ENCODE results near the gene OSBPL5.

Gene OSBPL5

DNA sequence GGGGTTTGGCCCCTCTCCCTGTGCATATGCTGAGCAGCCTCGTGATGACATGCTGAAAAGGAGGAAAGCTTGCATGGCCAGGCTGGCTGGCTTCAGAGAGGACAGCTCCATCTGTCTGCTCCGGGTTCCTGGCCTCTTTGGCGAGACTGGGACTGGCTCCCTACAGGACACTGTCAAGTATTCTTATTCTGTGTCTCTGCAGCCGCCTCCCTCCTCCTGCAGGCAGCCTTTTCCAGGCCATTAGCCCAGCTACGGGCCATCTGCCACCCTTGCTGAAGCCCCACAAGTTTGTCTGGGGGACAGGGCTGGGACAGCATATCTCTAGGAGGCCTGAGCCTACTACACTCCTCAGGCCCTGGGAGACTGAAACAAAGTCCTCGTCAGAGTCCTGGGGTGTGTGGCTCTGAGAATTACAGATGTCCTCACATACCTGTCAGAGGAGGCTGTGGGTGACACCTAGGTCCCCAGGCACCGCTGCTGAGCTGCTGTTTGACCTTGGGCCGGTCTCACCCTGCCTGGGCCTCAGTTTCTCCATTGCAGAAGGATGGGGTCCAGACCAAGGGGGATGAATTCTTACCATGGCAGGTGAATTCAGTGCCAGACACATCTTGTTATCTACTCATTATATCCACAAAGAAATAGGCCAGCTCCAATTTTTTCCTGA is 42.5 kb upstream of the OSBPL5 start:
- Histone ChIP-seq H3K9me3 (ENCODE audit: severe bottlenecking) (peaks cover 4% of the 10 kb centered on the region), H3K27me3 (ENCODE audit: insufficient read depth, poor library complexity, severe bottlenecking) (peaks cover 20% of the 10 kb centered on the region), H3K4me3 (ENCODE audit: severe bottlenecking) (no peak overlapping the region), H3K27ac (ENCODE audit: poor library complexity, severe bottlenecking) (no peak overlapping the region), H3K36me3 (ENCODE audit: low read depth) (no peaks in the 10 kb centered on the region), H3K4me1 (ENCODE audit: insufficient read depth, poor library complexity, severe bottlenecking) (no peaks in the 10 kb centered on the region)
- ATAC-seq (ENCODE audit: low read depth) = no peak
- TF ChIP-seq, protein P1, sequence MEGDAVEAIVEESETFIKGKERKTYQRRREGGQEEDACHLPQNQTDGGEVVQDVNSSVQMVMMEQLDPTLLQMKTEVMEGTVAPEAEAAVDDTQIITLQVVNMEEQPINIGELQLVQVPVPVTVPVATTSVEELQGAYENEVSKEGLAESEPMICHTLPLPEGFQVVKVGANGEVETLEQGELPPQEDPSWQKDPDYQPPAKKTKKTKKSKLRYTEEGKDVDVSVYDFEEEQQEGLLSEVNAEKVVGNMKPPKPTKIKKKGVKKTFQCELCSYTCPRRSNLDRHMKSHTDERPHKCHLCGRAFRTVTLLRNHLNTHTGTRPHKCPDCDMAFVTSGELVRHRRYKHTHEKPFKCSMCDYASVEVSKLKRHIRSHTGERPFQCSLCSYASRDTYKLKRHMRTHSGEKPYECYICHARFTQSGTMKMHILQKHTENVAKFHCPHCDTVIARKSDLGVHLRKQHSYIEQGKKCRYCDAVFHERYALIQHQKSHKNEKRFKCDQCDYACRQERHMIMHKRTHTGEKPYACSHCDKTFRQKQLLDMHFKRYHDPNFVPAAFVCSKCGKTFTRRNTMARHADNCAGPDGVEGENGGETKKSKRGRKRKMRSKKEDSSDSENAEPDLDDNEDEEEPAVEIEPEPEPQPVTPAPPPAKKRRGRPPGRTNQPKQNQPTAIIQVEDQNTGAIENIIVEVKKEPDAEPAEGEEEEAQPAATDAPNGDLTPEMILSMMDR (IDR thresholded peaks at IDR 0.05; ENCODE audit: poor library complexity, severe bottlenecking) = no peak
- DNase-seq (ENCODE audit: low spot score) = no peak

DNA sequence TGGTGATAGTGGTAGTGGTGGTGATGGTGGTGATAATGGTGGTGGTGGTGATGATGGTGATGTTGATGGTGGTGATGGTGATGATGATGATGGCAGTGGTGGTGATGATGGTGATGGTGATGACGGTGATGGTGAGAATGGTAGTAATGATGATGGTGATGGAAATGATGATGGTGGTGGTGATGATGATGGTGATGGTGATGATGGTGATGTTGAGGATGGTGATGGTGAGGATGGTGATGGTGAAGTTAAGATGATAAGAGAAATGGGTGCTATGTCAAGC is 41.8 kb upstream of the OSBPL5 start:
- ATAC-seq (ENCODE audit: low read depth) (no peak), DNase-seq (ENCODE audit: low spot score) (no peak)
- TF ChIP-seq, protein P1 (IDR thresholded peaks at IDR 0.05; ENCODE audit: poor library complexity, severe bottlenecking) = no peak
- Histone ChIP-seq H3K27ac (ENCODE audit: poor library complexity, severe bottlenecking) (no peak overlapping the region), H3K36me3 (ENCODE audit: low read depth) (no peaks in the 10 kb centered on the region), H3K4me1 (ENCODE audit: insufficient read depth, poor library complexity, severe bottlenecking) (no peaks in the 10 kb centered on the region), H3K27me3 (ENCODE audit: insufficient read depth, poor library complexity, severe bottlenecking) (peaks cover 28% of the 10 kb centered on the region), H3K9me3 (ENCODE audit: severe bottlenecking) (peaks cover 4% of the 10 kb centered on the region), H3K4me3 (ENCODE audit: severe bottlenecking) (no peak overlapping the region)

DNA sequence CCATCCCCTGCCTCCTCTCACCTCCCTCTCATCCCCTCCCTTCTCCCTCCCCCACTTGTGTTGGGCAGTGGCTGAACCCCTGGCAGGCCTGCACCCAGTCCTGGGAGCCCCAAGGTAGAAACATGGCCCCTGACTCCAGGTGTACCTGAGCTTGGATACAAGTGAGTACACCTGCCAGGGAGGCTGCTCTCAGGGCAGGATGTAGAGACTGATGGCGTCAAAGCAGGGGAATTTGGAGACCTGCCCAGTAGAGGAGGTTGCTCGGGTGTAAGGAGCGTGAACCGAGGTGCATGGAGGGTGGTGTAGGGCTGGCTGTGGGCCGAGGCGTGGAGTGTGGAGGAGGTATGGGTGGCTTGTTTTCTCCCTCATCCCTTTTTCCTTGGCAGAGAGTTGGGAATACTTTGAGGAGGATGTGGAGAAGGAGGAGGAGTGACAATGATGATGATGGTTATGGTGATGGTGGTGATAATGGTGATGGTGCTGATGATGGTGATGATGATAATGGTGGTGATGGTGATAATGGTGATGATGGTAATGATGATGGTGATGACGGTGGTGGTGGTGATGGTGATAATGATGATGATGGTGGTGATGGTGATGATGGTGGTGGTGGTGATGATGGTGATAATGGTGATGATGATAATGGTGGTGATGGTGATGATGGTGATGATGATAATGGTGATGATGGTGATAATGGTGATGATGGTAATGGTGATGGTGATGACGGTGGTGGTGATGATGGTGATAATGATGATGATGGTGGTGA is 41.2 kb upstream of the OSBPL5 start:
- Histone ChIP-seq H3K4me1 (ENCODE audit: insufficient read depth, poor library complexity, severe bottlenecking) (no peaks in the 10 kb centered on the region), H3K36me3 (ENCODE audit: low read depth) (no peaks in the 10 kb centered on the region), H3K27ac (ENCODE audit: poor library complexity, severe bottlenecking) (no peak overlapping the region), H3K9me3 (ENCODE audit: severe bottlenecking) (peaks cover 3% of the 10 kb centered on the region), H3K4me3 (ENCODE audit: severe bottlenecking) (no peak overlapping the region), H3K27me3 (ENCODE audit: insufficient read depth, poor library complexity, severe bottlenecking) (peaks cover 34% of the 10 kb centered on the region)
- DNase-seq (ENCODE audit: low spot score) (no peak), ATAC-seq (ENCODE audit: low read depth) (no peak)
- TF ChIP-seq, protein P1 (IDR thresholded peaks at IDR 0.05; ENCODE audit: poor library complexity, severe bottlenecking) = no peak

DNA sequence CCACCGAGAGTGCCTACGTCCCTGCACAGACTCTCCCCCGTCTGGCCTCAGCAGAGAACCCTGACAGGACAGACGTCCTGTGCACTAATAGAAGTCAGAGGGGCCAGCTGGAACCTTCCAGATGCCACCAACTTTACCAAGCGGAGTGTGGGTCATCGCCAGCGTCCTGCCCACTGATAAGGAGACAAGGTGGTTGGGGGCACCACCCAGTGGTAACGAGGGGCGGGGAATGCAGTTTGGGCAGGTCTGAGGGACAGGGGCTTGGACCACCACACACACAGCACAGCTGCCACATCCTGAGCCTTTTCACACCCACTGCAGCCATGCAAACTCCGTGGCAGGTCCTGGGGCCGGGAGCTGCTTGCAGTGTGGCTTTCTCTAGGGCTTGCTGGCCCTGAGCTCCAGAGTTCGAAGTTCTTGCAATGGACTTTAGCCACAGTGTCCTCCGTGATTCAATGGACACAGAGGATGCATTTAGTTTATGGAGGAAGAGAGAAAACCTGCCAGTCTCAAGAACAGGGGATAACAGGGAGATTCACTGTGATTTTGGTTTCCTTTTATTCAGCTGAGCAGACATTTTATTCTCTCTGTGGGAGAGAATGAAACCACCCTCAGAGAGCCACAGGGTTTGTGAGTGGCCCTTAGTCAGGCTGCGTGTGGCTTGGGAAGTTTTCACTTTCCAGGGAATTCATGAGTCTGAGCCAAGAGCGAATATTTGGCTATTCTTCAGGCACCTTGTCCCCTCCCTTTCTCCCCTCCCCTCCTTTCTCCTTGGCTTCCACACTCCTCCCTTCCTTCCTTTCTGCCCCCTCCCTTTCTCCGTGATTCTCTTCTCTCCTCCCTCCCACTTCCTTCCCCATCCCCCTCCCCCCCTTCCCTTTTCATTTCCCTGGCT is 40.4 kb upstream of the OSBPL5 start:
- TF ChIP-seq, protein P1 (IDR thresholded peaks at IDR 0.05; ENCODE audit: poor library complexity, severe bottlenecking) = no peak
- H3K27me3 ChIP-seq (ENCODE audit: insufficient read depth, poor library complexity, severe bottlenecking) = peaks cover 41% of the 10 kb centered on the region
- H3K9me3 ChIP-seq (ENCODE audit: severe bottlenecking) = no peaks in the 10 kb centered on the region
- ATAC-seq (ENCODE audit: low read depth) (no peak), DNase-seq (ENCODE audit: low spot score) (no peak)
- H3K4me1 ChIP-seq (ENCODE audit: insufficient read depth, poor library complexity, severe bottlenecking) = no peaks in the 10 kb centered on the region
- H3K27ac ChIP-seq (ENCODE audit: poor library complexity, severe bottlenecking) = no peak overlapping the region
- no peak overlapping the region for H3K4me3 ChIP-seq (ENCODE audit: severe bottlenecking)
- no peaks in the 10 kb centered on the region for H3K36me3 ChIP-seq (ENCODE audit: low read depth)
